Measurements from ENCODE around the gene HNRNPA1L2.
A peak's percentile ranks its signal among the peaks of the same experiment; 100 is the strongest.
"Not testable (repeated sequence)": the region's sequence is repeated elsewhere in the genome, so short reads cannot be mapped to it uniquely, and the experiment has no call there.

The HNRNPA1L2 gene

DNA sequence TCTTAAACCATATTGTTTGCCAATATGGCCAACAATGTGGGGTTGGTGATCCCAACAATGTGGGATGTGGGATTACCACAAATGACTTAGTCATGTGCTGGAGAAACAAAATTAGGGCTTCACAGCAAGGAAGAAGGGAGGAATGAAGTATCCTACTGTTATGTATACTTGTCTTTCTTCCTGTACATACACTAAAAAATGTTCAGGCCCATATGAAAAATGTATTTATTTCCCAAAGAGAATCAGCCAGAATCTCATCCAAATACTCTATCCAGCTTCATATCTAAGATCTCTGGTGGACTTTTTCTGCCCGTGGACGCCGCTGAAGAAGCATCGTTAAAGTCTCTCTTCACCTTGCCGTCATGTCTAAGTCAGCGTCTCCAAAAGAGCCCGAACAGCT is at the start of gene HNRNPA1L2:
Gene HNRNPA1L2 (plus strand): TSS at position 301 of the 400 bp plus-strand sequence. CDS start 62 bp downstream, at position 363.
- no peak for DNase-seq

DNA sequence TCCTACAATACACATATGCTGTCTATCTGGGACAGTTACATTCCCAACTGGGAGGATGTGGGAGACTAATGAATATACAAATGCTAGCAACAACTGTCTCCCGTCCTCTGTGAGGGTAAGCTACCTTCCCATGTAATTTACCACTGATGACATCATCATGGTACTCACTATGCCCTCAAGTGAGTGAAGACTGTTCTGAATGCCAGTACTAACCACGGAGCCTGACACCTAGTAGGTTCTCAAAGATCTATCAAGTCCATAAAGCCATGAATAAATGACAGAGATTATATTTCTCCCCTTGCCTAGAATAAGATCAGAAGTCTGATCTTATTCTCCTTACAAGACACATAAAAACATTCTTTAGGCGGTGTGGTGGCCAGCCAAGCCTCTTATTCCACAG is 49.1 kb upstream of the HNRNPA1L2 start:
- DNase-seq, result not testable (repeated sequence)

GRCh38 chr13:52593812-52594211 is 48.4 kb upstream of the HNRNPA1L2 start:
- not testable (repeated sequence) for DNase-seq

GRCh38 chr13:52594295-52594694 is 47.9 kb upstream of the HNRNPA1L2 start:
- not testable (repeated sequence) for DNase-seq

- no peak for DNase-seq
These were observed 44.6 kb upstream of the HNRNPA1L2 start for GRCh38 chr13:52597676-52598075.

- peak; percentile 71 for DNase-seq
These were observed 43.0 kb upstream of the HNRNPA1L2 start for GRCh38 chr13:52599037-52599847.

GRCh38 chr13:52599848-52600603 is 42.2 kb upstream of the HNRNPA1L2 start:
- peak; percentile 47 for DNase-seq

DNA sequence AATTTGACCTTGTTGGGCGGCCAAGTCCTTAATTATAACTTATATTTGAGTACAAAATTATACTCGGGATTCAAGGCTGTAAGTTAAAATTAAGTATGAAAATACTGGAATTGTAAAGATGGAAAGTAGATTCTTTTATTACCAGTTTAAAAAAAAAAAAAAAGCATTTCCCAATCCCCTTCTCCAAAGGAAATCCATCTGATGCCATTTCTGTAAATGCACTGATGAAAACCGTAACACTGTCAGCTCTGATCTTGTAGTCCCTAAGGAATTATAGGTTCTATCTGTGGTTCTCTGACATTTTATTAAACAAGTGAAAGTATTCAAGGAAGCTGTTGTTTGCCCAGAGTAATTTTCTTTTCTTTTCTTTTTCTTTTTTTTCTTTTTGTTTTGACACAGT is 41.6 kb upstream of the HNRNPA1L2 start:
- DNase-seq, result no peak

GRCh38 chr13:52603316-52603715 is 38.9 kb upstream of the HNRNPA1L2 start:
- DNase-seq, result not testable (repeated sequence)

- DNase-seq, result not testable (repeated sequence)
These were observed 36.1 kb upstream of the HNRNPA1L2 start for GRCh38 chr13:52606126-52606525.

DNA sequence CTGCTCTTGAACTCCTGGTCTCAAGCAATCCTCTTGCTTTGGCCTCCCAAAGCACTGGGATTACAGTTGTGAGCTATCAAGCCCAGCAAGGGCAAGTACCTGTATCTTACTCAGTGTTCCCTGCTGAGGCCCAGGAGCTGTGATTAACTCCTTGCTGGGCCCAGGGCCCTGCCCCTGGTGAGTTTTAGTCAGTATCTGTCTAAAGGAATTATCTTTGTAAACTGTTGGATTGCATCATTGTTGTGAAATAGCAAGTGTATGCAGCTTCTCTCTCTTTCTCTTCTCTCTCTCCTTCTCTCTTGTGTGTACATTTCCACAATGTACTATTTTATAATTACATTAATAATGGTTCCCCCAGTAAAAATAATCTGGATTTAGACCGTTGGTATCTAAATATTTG is 35.4 kb upstream of the HNRNPA1L2 start:
- DNase-seq, result not testable (repeated sequence)

GRCh38 chr13:52608184-52608583 is 34.0 kb upstream of the HNRNPA1L2 start:
- DNase-seq, result not testable (repeated sequence)

DNA sequence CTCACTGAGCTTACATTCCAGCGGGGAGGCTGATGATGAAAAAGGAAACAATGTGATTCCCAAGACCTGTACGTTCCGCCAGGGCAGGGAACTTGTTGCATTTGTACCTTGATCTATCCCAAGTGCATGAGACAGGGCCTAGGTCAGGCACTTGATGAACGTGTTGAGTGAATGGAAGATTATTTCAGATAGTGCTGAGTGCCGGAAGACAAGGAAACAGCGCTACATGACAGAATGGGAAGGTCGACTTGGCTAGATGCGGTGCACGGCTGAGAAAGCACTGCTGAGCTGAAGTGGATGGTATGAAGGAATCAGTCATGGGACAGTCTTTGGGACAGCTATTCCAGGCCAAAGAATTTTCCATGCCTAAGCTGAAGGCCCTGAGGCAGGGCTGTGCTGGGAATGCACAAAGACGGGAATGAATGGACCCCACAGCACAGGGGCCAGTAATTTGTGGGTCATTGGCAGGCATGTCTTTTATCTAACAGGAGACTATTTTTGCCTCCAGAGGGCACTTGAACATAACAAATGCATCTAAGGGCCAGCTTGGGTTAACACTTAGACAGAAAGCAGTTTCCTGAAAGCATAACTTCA is 33.1 kb upstream of the HNRNPA1L2 start:
- not testable (repeated sequence) for DNase-seq

DNA sequence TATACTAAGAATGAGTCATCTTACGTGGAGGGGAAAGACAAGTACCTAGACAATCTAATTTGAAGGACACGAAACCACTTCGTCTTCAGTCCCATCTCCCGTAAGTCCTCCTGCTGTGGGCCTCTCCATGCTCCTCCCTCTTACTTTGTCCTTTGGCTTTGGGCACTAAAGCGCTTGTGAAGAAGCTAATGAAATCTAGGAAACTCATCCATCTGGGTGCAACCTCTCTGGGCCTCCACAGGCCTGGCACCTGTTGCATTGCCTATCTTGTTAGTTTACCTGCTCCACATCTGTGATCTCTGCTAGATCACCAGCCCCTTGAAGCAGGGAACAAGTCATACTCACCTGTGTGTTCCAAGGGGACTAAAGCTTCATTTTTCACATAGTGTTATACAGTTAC is 32.1 kb upstream of the HNRNPA1L2 start:
- DNase-seq, result not testable (repeated sequence)

GRCh38 chr13:52615134-52615801 is 27.0 kb upstream of the HNRNPA1L2 start:
- DNase-seq, result no peak

DNA sequence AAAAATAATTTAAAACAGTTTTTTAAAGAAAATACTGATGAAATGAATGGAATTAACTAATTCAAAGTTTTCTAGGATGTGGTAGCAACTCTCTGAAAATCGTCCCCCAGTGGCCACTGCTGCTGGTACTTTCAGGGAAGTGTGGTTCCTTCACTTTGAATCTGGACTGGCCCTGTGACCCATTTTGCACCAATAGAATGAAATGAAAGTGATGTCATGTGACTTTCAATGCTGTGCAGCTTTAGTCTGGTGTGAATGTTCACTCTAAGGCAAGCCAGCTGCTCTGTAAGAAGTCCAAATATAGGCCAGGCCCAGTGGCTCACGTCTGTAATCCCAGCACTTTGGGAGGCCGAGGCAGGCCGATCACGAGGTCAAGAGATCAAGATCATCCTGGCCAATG is 26.4 kb upstream of the HNRNPA1L2 start:
- no peak for DNase-seq

DNA sequence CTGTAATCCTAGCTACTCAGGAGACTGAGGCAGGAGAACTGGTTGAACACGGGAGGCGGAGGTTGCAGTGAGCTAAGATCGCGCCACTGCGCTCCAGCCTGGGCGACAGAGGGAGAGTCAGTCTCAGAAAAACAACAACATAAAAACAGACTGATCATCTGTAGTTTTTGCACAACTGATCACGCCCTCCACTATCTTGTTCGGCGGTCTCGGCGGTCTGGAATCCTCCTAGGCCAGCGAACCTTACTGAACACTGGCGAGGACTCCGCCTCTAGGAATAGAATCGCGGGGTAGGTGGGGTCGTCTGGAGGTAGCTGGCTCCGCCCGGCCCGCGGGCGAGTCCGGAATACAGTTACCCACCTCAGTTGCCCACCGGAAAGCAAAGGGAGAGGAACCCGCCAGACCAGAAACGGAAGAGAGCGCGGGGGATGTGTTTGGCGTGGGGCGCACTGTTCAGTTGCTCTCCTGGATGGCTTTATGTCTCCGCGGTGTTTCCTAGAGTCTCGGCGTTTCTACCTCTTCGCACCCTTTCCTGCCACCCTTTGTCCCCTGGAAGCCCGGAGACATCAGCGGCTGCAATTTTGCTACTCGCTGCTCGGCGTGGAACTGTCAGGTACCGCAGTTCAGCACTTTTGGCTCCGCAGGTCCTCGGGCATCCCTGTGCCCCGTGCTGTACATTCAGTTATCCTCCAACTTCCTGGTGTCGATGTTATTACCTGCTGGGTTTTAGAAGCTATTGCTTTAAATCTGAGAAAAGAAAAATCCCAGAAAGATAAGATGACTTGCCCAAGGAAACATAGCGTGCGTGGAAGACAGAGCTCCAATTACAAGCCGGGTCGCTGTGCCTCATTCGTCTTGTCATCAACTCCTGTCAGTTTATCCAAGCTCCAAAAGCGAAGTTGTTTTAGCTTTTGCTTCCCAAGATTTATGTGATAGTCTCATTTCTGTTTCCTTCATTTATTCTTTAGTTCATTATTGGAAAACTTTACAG is 24.9 kb upstream of the HNRNPA1L2 start:
- peak; percentile 77 for DNase-seq

DNA sequence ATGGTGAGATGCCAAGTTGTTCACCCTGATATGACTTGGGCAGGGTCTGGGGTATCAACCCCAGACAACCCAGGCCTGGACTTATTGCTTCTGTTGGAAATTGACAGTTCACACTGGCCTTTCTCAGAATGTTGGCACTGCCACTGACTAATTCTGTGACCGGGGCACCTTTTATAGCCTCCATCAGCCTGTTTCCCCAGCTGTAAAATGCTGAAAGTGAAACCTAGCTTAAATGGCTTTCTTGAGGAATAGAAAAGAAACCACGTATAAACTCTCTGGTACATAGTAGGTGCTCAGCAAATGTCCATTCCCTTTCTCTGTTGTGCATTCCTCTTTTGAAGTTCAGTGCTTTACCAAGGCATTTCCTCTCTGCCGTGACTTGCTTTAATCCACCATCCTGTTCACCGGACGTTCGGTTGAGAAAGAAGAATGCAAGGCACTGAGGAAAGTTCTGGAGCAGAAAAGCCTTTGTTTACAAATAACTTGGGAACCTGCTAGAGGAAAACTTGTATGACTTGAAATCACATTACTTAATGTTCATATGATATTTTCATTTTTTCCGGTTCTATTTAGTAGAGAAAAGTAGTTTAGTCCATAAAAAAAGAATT is 11.0 kb upstream of the HNRNPA1L2 start:
- not testable (repeated sequence) for DNase-seq

- no peak for DNase-seq
These were observed 3.4 kb upstream of the HNRNPA1L2 start for GRCh38 chr13:52638666-52639328.

- DNase-seq, result no peak
These were observed 1.9 kb downstream of the HNRNPA1L2 start for GRCh38 chr13:52644108-52644507.

DNA sequence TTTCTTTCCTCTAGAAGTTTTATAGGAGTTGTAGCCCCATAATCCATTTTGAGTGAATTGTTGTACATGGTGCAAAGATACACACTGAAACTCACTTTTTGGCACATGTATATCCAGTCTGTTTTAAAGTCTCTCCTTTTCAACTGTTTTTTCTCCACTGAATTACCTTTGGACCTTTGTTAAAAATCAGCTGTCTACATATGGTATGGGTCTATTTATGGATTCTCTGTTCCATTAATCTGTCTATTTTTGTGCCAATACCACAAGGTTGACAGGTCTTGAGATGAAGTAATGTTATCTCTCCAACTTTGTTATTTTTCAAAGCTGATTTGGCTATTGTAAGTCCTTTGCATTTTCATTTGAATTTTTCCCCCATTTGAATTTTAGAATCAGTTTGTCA is 4.7 kb downstream of the HNRNPA1L2 start:
- no peak for DNase-seq
